Activated B cell treated with CpG ODN at 0.5 μM for 24 hours (primary cell): Measurements from ENCODE around the gene HP1BP3. TPM values are rescaled to one million over a fixed set of nuclear protein-coding genes. Genes with fewer than 3 reads are reported as not detected.

ENCODE experiments used
- ATAC-seq: fragments of 200-7000 bp; cut with Tn5 transposase; one replicate; pipeline ENCODE4 v1.10.0; 2021; ENCODE audit warnings: low read depth, mild to moderate bottlenecking, moderate library complexity
- CTCF ChIA-PET: fragments of 350-600 bp; sonication (Branson Sonifier 250); formaldehyde crosslinking; loops from one replicate; lab custom pipeline; 2021; ENCODE audit warnings: antibody characterized with exemption; lab: Charles Lee
- POLR2A ChIA-PET: fragments of 350-600 bp; sonication (Branson Sonifier 250); formaldehyde crosslinking; loops from one replicate; lab custom pipeline; 2021; ENCODE audit warnings: antibody characterized with exemption; lab: Charles Lee
- DNase-seq: peaks from one replicate; pipeline ENCODE4 v3.0.0; 2022
- H3K27ac Mint-ChIP-seq: one replicate; pipeline ENCODE4 v1.8.0; 2020; ENCODE audit warnings: mixed read lengths
- H3K27me3 Mint-ChIP-seq: one replicate; pipeline ENCODE4 v1.8.0; 2021; ENCODE audit warnings: mixed read lengths
- H3K36me3 Mint-ChIP-seq: one replicate; pipeline ENCODE4 v1.8.0; 2021; ENCODE audit warnings: low read depth, mixed read lengths
- H3K4me1 Mint-ChIP-seq: one replicate; pipeline ENCODE4 v1.8.0; 2021; ENCODE audit warnings: mixed read lengths
- H3K4me3 Mint-ChIP-seq: one replicate; pipeline ENCODE4 v1.8.0; 2020; ENCODE audit warnings: mild to moderate bottlenecking, mixed read lengths
- H3K9me3 Mint-ChIP-seq: one replicate; pipeline ENCODE4 v1.8.0; 2020; ENCODE audit warnings: mixed read lengths
- CTCF ChIP-seq: fragments of 200-600 bp; IDR thresholded peaks from one replicate; pipeline ENCODE4 v1.8.0; 2022; ENCODE audit warnings: antibody characterized with exemption, mild to moderate bottlenecking
- intact Hi-C: fragments of 100-400 bp; cut with micrococcal nuclease; formaldehyde crosslinking; loops from one replicate; pipeline ENCODE4 v1.15.1; 2024
- total RNA-seq: library from RNA; stranded (reverse); gene quantifications from 2 replicates; pipeline ENCODE4 v1.2.3, GENCODE V29; 2022

The HP1BP3 gene
- total RNA-seq, 1 donor from 2014 or later = 183 TPM

DNA sequence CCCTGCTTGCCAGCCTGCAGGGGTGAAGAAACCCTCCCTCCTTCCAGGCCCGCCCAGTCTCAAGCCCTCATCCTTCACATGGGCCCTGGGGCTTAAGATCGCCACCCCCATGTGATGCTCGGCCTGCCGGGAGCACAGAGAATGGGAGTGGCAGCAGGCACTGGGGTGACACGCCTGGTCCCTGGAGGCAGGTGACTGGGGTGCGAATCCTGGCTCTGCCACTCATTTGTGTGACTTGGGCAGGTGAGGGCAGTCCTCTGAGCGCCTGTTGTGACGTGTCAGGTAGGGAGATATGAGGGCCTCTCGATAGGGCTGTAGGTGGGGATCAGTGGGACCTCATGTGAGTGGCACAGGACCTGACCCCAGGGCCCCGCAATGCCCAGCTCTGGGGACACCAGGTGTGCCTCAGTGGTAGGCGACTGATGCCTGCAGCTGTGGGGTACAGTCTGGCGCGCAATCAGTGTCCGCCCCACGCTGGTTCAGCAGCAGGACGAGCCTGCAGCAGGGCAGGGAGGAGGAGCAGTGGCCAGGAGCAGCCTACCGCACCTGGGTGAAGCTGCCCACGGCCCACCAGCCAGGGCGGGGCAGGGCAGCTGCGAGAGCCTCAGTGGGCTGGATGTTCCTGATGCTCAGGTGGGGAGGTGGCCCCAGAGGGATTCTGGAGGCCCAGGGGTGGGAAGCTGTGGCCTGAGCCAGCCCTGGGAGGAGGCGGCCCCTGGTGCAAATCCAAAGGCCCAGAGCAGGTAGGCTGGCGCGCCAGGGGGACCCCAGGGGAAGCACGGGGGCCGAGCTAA is 60.8 kb downstream of the HP1BP3 start:
- H3K27me3 Mint-ChIP-seq = peaks cover 11% of the 10 kb centered on the region
- POLR2A ChIA-PET = no interaction called here
- H3K4me3 Mint-ChIP-seq = no peak overlapping the region
- DNase-seq (no peak), ATAC-seq (no peak)
- CTCF ChIA-PET = no interaction called here
- no peak overlapping the region for H3K27ac Mint-ChIP-seq
- TF ChIP-seq CTCF = no peak
- peaks cover 9% of the 10 kb centered on the region for H3K4me1 Mint-ChIP-seq
- no peaks in the 10 kb centered on the region for H3K9me3 Mint-ChIP-seq
- no peaks in the 10 kb centered on the region for H3K36me3 Mint-ChIP-seq
- intact Hi-C loops = no loop called here

DNA sequence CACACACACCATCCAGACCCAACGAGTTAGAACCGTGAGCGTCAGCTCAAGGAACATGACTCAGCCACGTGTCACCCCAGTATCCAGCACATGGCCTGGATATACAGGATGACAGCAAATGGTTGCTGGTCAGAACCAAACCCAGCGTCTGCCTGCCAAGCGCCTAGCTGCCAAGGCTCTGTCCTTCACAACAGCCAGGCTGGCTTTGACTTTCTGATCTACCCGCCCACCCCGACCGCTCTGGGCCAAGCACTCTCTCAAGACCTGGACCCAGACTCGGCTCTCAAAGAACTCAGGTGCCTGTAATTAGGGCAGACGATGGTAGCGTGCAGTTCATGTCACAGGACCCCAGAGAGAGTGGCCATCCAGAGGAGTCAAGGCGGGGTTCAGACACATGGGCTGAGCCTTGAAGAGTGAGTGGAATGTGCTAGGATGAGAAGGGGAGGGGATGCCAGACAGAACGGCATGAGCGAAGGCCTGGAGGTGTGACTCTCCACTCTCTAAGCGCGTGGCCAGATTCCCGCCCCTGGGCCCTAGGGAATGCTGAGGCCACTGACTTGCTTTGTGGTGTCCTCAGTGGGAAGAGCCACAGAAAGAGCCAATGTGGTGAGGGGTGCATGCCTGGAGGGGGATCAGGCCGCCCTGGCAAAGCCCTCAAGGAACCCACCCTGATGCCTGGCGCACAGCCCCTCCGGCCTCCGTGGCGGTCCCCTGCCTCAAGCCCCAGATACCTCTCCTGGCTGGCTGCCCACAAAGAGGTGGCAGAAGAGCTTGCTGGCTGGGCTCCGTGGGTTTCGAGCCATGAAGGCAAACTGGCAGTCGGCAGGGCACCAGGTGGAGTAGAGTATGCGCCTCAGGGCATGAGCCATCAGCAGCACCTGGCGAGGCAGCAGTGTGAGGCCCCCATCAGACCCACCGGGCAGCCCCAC is 61.7 kb downstream of the HP1BP3 start:
- DNase-seq (no peak), ATAC-seq (no peak)
- ChIA-PET POLR2A (no interaction called here), CTCF (no interaction called here)
- Mint-ChIP-seq H3K36me3 (no peaks in the 10 kb centered on the region), H3K4me3 (no peak overlapping the region), H3K27ac (no peak overlapping the region), H3K27me3 (peaks cover 11% of the 10 kb centered on the region), H3K9me3 (no peaks in the 10 kb centered on the region), H3K4me1 (peaks cover 5% of the 10 kb centered on the region)
- no peak for TF ChIP-seq CTCF
- intact Hi-C loops = no loop called here

DNA sequence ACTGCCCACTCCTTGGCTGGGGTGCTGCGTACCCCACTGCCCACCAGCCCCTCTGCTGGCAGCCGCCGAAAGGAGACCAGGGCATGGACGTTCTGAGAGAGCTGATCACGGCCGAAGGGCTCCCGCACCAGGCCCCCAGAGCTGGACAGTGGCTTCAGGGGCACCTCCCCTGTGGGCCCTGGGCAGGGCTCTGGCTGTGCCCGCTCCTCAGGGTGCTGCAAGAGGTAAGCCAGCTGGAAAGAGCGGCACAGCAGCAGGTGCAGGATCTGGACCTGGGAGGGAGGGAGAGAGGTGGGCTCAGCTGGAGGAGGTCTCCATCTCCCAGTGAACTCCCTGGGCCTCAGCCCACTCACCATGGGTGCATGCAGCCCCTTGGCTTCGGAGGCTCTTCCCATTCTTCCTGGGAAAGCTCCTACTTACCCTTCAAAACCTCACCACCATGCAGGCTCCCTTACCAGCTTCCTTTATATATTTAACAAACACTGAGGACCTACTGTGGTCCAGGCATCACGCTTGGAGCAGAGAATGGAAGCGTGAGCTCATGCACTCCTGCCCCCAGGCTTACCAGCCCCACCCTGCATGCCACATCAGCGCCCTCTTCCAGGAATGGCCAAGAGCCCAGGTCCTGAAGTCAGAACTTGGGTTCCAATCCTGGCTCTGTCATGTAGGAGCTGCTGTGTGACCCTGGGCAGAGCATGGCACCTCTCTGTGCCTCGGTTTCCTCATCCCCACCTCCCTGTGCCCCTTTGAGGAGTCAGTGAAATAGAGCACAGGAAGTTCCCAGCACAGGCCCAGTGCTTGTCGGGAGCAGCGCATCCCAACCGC is 62.5 kb downstream of the HP1BP3 start:
- Mint-ChIP-seq H3K9me3 (no peaks in the 10 kb centered on the region), H3K27me3 (peaks cover 7% of the 10 kb centered on the region), H3K27ac (no peak overlapping the region), H3K4me3 (no peak overlapping the region), H3K4me1 (no peaks in the 10 kb centered on the region), H3K36me3 (no peaks in the 10 kb centered on the region)
- intact Hi-C loops = no loop called here
- TF ChIP-seq CTCF = no peak
- DNase-seq = no peak
- CTCF ChIA-PET = interaction anchor here (0.9 kb wide), 1 partner anchor 28 kb away, joined by 5 read pairs; no protein-coding TSS in a partner anchor
- POLR2A ChIA-PET = no interaction called here
- ATAC-seq = no peak

GRCh38 chr1:20723537-20724363 is 63.4 kb downstream of the HP1BP3 start:
- POLR2A ChIA-PET = no interaction called here
- DNase-seq (no peak), ATAC-seq (no peak)
- H3K4me3 Mint-ChIP-seq = no peak overlapping the region
- no peak overlapping the region for H3K27ac Mint-ChIP-seq
- H3K36me3 Mint-ChIP-seq = no peaks in the 10 kb centered on the region
- CTCF ChIA-PET = interaction anchor here (0.9 kb wide), 1 partner anchor 27 kb away, joined by 5 read pairs; no protein-coding TSS in a partner anchor
- peaks cover 6% of the 10 kb centered on the region for H3K27me3 Mint-ChIP-seq
- H3K4me1 Mint-ChIP-seq = peaks cover 1% of the 10 kb centered on the region
- TF ChIP-seq CTCF = no peak
- intact Hi-C loops = no loop called here
- H3K9me3 Mint-ChIP-seq = no peaks in the 10 kb centered on the region
